HUES48 (cell line): ENCODE measurements around the gene NPTXR.
A peak's percentile ranks its signal among the peaks of the same experiment; 100 is the strongest.

ENCODE experiments used
- H3K27ac ChIP-seq: one replicate; pipeline ENCODE4 v1.7.0; 2013; ENCODE audit warnings: low read depth, low read length, inconsistent platforms
- H3K27me3 ChIP-seq: 2 replicates; pipeline ENCODE4 v1.6.1; 2013; ENCODE audit warnings: mild to moderate bottlenecking, low read length; ENCODE audit not compliant: control insufficient read depth, insufficient read depth
- H3K36me3 ChIP-seq: 2 replicates; pipeline ENCODE4 v1.6.1; 2013; ENCODE audit warnings: low read length; ENCODE audit not compliant: control insufficient read depth, insufficient read depth
- H3K4me1 ChIP-seq: 2 replicates; pipeline ENCODE4 v1.6.1; 2013; ENCODE audit warnings: mild to moderate bottlenecking, low read length; ENCODE audit not compliant: control insufficient read depth, insufficient read depth
- H3K4me3 ChIP-seq: 2 replicates; pipeline ENCODE4 v1.5.1; 2013; ENCODE audit warnings: mild to moderate bottlenecking, low read depth, low read length
- H3K9ac ChIP-seq: 2 replicates; pipeline ENCODE4 v1.6.1; 2013; ENCODE audit warnings: mild to moderate bottlenecking, low read depth, low read length, moderate library complexity
- H3K9me3 ChIP-seq: 2 replicates; pipeline ENCODE4 v1.6.1; 2013; ENCODE audit warnings: low read length; ENCODE audit not compliant: control insufficient read depth, insufficient read depth

Gene NPTXR

DNA sequence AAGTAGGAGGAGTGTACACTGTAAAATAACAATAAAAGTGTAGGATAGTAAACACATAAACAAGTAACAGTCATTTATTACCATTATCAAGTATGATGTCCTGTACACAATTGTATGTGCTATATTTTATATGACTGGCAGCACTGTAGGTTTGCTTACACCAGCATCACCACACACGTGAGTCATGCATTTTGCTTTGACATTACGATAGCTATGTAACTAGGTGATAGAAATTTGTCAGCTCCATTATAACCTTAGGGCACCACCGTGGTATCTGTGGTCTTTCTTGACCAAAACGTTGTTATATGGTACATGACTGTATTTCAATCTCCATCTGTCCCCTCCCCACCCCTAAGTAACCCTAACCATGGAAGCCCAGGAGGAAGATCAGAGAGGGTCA lies 51.0 kb downstream of the NPTXR start:
- Histone ChIP-seq H3K9ac (no peak overlapping the region), H3K27me3 (no peaks in the 10 kb centered on the region), H3K36me3 (no peaks in the 10 kb centered on the region), H3K4me3 (peak overlapping the region; percentile 70), H3K27ac (no peak overlapping the region), H3K4me1 (peaks cover 10% of the 10 kb centered on the region), H3K9me3 (no peaks in the 10 kb centered on the region)

DNA sequence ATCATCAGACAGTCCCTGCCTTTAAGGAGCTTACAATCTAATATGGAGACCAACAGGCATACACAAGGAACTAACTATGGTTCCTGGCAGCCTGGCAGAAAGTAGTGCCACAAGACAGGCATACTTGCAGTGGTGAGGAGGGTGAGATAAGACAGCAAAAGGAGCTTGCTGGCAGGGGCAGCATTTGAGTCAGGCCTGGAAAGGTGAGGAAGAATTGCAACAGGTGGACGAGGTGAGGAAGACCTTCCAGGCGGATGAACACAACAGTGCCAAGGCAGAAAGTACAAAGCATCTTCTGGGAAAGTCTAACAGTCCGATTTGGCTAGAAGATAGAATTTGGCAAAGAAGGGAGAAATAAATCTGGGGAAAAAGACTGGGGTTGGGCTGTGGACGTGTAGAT lies 54.2 kb downstream of the NPTXR start:
- H3K27ac ChIP-seq, result no peak overlapping the region
- no peaks in the 10 kb centered on the region for H3K36me3 ChIP-seq
- no peak overlapping the region for H3K4me3 ChIP-seq
- no peak overlapping the region for H3K9ac ChIP-seq
- H3K27me3 ChIP-seq, result no peaks in the 10 kb centered on the region
- H3K9me3 ChIP-seq, result no peaks in the 10 kb centered on the region
- peaks cover 9% of the 10 kb centered on the region for H3K4me1 ChIP-seq

DNA sequence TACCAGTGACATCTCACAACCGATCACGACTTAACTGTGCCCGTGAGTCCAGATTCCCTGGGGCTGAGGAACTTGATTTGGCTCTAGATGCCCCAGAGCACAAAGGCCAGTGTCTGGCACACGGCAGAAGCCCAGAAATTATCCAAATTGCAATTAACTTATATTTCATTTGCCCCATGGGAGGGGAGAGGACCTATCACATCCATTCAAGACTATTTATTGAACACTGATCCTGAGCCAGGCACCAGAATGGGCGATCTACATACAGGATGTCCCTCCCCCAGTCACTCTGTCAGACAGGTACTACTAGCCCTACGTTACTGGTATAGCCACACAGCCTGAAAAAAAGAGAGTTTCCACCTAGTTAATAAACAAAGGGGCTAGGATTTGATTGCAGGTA lies 55.0 kb downstream of the NPTXR start:
- no peaks in the 10 kb centered on the region for H3K27me3 ChIP-seq
- H3K9ac ChIP-seq, result no peak overlapping the region
- H3K9me3 ChIP-seq, result no peaks in the 10 kb centered on the region
- no peaks in the 10 kb centered on the region for H3K36me3 ChIP-seq
- H3K4me1 ChIP-seq, result peaks cover 5% of the 10 kb centered on the region; the same call in 1 of the 2 replicates
- no peak overlapping the region for H3K4me3 ChIP-seq
- H3K27ac ChIP-seq, result no peak overlapping the region

DNA sequence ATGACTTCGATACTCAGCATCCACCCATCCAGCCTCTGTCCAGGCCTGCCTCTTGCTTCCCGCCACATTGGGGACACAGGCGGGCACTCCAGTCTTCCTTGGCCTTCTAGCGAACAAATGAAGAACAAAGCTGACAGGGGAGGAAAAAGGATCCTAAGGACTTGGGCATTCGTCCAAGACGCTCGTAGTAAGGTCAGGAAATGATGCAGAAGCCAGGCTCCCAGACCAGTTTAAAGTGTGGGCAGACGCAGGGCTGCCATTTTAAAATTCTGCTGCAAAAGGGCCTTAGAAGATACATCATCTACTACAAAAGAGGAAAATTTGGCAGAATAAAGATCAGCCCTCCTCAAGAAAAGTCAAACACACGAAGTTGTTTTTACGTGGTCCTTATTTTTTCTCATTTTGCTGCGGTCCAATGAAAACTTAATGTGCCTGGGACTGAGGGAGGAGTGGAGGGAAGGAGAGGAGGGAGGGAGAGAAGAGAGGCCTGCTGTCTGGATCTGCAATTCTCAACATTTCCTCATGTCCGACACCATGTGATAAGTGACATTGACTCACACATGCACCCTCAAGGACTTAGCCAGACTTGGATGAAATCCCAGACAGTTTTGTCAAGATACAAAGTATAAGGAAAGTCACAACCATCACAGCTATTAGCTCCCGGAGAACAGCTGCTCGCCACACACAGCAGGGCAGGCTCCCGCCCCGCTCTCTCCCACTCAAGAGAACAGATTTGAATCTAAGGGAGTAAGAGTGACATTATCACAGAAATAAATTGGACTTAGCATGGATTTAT lies 55.6 kb downstream of the NPTXR start:
- peaks cover 2% of the 10 kb centered on the region; the same call in 1 of the 2 replicates for H3K4me1 ChIP-seq
- H3K27ac ChIP-seq, result no peak overlapping the region
- no peaks in the 10 kb centered on the region for H3K36me3 ChIP-seq
- H3K9me3 ChIP-seq, result no peaks in the 10 kb centered on the region
- no peaks in the 10 kb centered on the region for H3K27me3 ChIP-seq
- H3K4me3 ChIP-seq, result no peak overlapping the region
- H3K9ac ChIP-seq, result no peak overlapping the region

DNA sequence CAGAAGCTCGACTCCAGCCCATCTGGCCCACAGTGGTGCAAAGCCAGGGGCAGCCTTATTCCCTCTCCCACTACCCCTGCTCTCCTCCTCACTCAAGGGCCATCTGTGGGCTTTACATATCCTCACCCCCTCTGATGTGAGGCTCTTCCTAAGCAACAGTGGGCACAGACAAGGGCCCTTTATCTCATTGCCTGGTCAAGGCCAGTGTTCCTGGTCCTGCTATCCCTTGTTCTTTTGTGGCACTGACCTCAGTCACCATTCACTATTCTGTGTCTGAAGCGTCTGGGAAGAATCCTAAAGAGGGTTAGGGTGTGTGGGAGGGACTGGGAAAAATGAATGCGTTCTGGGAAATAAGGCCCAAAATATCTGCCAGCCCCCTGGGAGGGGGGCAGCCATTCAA lies 57.2 kb downstream of the NPTXR start:
- Histone ChIP-seq H3K36me3 (no peaks in the 10 kb centered on the region), H3K9ac (no peak overlapping the region), H3K27me3 (no peaks in the 10 kb centered on the region), H3K9me3 (no peaks in the 10 kb centered on the region), H3K4me3 (no peak overlapping the region), H3K4me1 (no peaks in the 10 kb centered on the region), H3K27ac (no peak overlapping the region)

DNA sequence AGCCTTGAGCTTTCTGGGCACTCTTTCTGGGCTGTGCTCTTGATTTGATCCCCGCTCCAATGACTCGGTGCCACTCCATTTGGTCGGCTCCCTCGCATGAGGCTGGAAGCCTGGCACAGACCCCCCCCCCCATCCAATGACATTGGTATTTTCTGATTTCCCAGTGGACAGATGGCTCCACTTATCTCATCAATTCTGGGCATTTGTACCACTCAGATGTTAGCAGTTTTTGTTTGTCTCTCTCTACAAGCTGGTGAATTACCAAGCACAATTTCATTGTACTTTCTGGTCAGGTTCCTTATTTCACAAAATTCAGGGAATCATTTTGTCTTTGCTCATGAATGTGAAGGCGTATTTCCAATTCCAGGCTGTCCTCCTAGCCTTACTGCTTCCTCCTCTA lies 59.0 kb downstream of the NPTXR start:
- no peaks in the 10 kb centered on the region for H3K36me3 ChIP-seq
- H3K9me3 ChIP-seq, result no peaks in the 10 kb centered on the region
- H3K27ac ChIP-seq, result no peak overlapping the region
- no peaks in the 10 kb centered on the region for H3K27me3 ChIP-seq
- no peak overlapping the region for H3K9ac ChIP-seq
- H3K4me3 ChIP-seq, result no peak overlapping the region
- H3K4me1 ChIP-seq, result no peaks in the 10 kb centered on the region

DNA sequence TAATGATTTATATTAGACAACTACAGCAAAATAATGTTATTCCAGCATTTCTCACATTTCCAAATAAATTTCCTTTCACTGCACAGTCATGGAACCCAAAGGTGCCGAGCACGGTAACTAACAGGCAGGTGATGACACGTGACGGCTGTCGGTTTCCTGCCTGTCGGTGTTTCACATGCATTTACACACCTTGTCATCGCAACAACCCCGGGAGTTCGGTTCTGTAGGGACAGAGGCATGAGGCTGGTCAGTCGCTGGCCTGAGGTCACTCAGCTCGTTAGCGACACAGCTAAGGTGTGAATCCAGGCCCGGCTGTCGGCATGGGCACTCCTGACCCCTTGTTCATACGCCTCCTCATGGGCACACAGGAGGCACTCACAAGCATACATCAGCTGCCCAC lies 59.8 kb downstream of the NPTXR start:
- H3K9me3 ChIP-seq, result no peaks in the 10 kb centered on the region
- H3K27me3 ChIP-seq, result no peaks in the 10 kb centered on the region
- no peaks in the 10 kb centered on the region for H3K4me1 ChIP-seq
- no peaks in the 10 kb centered on the region for H3K36me3 ChIP-seq
- no peak overlapping the region for H3K9ac ChIP-seq
- H3K4me3 ChIP-seq, result no peak overlapping the region
- H3K27ac ChIP-seq, result no peak overlapping the region

DNA sequence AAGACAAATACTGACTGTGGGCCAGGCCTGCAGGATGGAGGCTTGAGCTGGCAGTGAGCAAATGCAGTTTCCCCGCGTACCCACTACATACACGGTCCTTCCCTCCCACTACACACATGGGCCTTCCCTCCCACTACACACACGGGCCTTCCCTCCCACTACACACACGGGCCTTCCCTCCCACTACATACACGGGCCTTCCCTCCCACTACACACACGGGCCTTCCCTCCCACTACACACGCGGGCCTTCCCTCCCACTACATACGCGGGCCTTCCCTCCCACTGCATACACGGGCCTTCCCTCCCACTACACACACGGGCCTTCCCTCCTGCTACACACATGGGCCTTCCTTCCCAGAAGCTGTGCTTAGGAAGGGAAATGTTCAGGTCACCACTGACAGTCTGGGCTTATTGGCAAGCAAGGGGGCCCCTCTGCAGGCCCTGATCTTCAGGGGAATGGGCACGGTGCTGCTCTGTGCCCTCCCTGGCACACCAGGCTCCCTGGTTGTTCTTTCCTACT lies 60.7 kb downstream of the NPTXR start:
- Histone ChIP-seq H3K36me3 (no peaks in the 10 kb centered on the region), H3K9me3 (no peaks in the 10 kb centered on the region), H3K4me1 (no peaks in the 10 kb centered on the region), H3K27ac (no peak overlapping the region), H3K4me3 (no peak overlapping the region), H3K9ac (no peak overlapping the region), H3K27me3 (no peaks in the 10 kb centered on the region)

DNA sequence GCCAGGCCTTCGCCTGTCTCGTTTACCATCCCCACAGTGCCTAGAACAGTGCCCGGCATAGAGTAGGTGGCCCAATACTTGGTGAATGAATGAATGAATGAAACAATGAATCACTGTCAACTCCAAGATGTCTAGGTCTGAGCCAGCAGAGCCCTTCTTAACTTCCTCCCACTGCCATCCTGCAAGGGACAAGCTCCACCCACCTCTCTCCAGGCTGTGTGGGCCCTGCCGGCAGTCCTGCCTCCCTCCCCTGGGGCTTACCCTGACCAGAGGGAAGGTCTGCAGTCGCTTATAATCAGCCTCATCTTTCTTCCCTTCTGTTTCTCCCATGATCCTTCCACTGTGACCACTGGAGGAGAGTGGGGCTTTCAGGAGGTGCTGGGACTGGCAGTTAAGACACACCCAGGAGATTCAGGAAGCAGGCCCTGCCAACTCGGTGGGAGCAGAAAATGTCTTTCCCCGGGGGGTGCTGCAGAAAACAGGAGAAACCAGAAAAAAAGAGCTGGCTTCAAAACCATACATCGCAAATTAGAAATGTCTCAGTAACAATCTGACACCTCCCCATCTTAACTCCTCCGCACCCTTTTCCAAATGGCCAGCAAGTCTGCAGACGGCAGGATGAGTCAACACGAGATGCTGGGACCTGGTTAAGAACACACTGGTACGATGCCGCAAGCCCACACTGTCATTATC lies 61.3 kb downstream of the NPTXR start:
- H3K9me3 ChIP-seq, result no peaks in the 10 kb centered on the region
- no peak overlapping the region for H3K4me3 ChIP-seq
- no peaks in the 10 kb centered on the region for H3K27me3 ChIP-seq
- H3K4me1 ChIP-seq, result no peaks in the 10 kb centered on the region
- no peak overlapping the region for H3K27ac ChIP-seq
- no peak overlapping the region for H3K9ac ChIP-seq
- no peaks in the 10 kb centered on the region for H3K36me3 ChIP-seq

DNA sequence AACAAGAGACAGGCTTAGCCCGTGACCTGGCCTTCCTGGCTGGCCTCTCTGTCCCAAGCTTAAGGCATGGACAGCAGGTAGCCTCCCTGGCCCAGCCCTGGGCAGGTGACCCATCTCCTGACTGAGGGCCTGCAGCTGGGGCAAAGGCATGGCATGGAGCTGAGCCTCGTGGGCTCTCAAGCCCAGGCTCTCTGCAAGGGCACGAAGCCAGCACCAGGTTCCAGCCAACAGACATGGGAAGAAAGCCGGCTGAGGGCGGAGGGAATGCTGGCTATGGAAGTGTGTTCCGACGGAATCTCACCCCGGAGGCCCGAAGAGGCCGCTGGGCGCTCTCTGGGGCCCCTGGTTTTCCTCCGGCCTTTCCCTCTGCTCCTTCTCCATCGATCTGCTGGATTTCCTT lies 62.8 kb downstream of the NPTXR start:
- Histone ChIP-seq H3K9me3 (no peaks in the 10 kb centered on the region), H3K36me3 (no peaks in the 10 kb centered on the region), H3K4me3 (no peak overlapping the region), H3K27me3 (no peaks in the 10 kb centered on the region), H3K4me1 (no peaks in the 10 kb centered on the region), H3K27ac (no peak overlapping the region), H3K9ac (no peak overlapping the region)

DNA sequence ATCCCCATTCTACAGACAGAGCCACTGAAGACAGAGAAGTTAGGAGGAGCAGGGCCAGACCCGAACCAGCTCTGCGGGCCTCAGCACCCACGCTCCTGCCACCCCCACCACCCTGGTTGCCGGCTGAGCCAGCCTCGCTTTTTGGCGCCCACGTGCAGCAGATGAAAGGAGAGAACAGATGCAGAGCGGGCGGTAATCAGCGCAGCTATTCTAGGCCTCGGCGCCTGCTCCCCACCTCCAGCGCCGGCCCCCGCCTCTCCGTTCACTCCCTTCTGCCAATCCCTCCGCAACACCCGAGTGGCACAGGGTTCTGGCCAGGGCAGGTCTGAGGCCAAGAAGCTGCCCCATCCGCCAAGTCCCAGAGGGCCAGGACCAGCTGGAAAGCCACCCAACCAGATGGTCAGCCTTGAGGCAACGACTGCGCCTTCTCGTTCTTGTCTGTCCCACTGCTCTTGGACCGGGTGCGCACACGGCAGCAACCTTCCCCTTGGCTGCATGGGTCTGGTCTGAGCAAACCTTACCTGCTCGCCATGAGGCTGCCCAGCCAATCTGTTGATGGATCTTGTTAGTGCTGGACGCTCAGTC lies 66.6 kb downstream of the NPTXR start:
- H3K36me3 ChIP-seq, result no peaks in the 10 kb centered on the region
- no peaks in the 10 kb centered on the region for H3K9me3 ChIP-seq
- no peaks in the 10 kb centered on the region for H3K27me3 ChIP-seq
- H3K27ac ChIP-seq, result no peak overlapping the region
- H3K4me3 ChIP-seq, result no peak overlapping the region
- no peaks in the 10 kb centered on the region for H3K4me1 ChIP-seq
- H3K9ac ChIP-seq, result no peak overlapping the region
